H9 (cell line): ENCODE data around the gene MC4R. TPM values are rescaled to one million over a fixed set of nuclear protein-coding genes. Genes with fewer than 3 reads are reported as not detected.

Experiments
- DNase-seq: peaks from one replicate; pipeline ENCODE4 v3.0.0-alpha.2; 2017
- H2AFZ ChIP-seq: one replicate; pipeline ENCODE4 v1.6.1; 2013; ENCODE audit warnings: mild to moderate bottlenecking, low read length, control low read depth, moderate library complexity
- H2AK5ac ChIP-seq: 2 replicates; pipeline ENCODE4 v1.6.1; 2013; ENCODE audit warnings: low read length, control low read depth, mixed read lengths; ENCODE audit not compliant: insufficient read length
- H2BK120ac ChIP-seq: one replicate; pipeline ENCODE4 v1.6.1; 2013; ENCODE audit warnings: low read depth, mild to moderate bottlenecking, low read length, control low read depth, inconsistent platforms; ENCODE audit not compliant: poor library complexity, severe bottlenecking
- H2BK12ac ChIP-seq: 2 replicates; pipeline ENCODE4 v1.6.1; 2013; ENCODE audit warnings: low read length, control low read depth, mixed read lengths, low read depth; ENCODE audit not compliant: insufficient read length
- H2BK15ac ChIP-seq: 2 replicates; pipeline ENCODE4 v1.6.1; 2013; ENCODE audit warnings: low read depth, low read length, control low read depth
- H2BK20ac ChIP-seq: one replicate; pipeline ENCODE4 v1.6.1; 2013; ENCODE audit warnings: low read depth, mild to moderate bottlenecking, low read length, control low read depth, inconsistent platforms; ENCODE audit not compliant: poor library complexity, severe bottlenecking
- H2BK5ac ChIP-seq: 2 replicates; pipeline ENCODE4 v1.6.1; 2013; ENCODE audit warnings: low read length, control low read depth, mixed read lengths; ENCODE audit not compliant: insufficient read length
- H3K14ac ChIP-seq: 2 replicates; pipeline ENCODE4 v1.6.1; 2013; ENCODE audit warnings: low read length, control low read depth; ENCODE audit not compliant: insufficient read depth
- H3K18ac ChIP-seq: 2 replicates; pipeline ENCODE4 v1.6.1; 2013; ENCODE audit warnings: low read depth, mild to moderate bottlenecking, mixed read lengths, low read length, control low read depth; ENCODE audit not compliant: insufficient read length
- H3K23ac ChIP-seq: 2 replicates; pipeline ENCODE4 v1.6.1; 2013; ENCODE audit warnings: low read length, control low read depth, mixed read lengths, low read depth; ENCODE audit not compliant: insufficient read length
- H3K23me2 ChIP-seq: 2 replicates; pipeline ENCODE4 v1.6.1; 2013; ENCODE audit warnings: low read depth, mild to moderate bottlenecking, mixed read lengths, low read length, control low read depth; ENCODE audit not compliant: insufficient read length, poor library complexity, severe bottlenecking
- H3K27ac ChIP-seq: 2 replicates; pipeline ENCODE4 v1.5.1; 2013; ENCODE audit warnings: low read length, control low read depth, mixed read lengths, low read depth; ENCODE audit not compliant: insufficient read length
- H3K27me3 ChIP-seq: 2 replicates; pipeline ENCODE4 v1.6.1; 2013; ENCODE audit warnings: low read length, control low read depth, inconsistent platforms; ENCODE audit not compliant: insufficient read depth
- H3K4ac ChIP-seq: 2 replicates; pipeline ENCODE4 v1.6.1; 2013; ENCODE audit warnings: low read depth, mild to moderate bottlenecking, control low read depth, inconsistent platforms, low read length, moderate library complexity
- H3K4me1 ChIP-seq: 2 replicates; pipeline ENCODE4 v1.6.1; 2013; ENCODE audit warnings: low read length, control low read depth, inconsistent platforms; ENCODE audit not compliant: insufficient read depth
- H3K4me2 ChIP-seq: 2 replicates; pipeline ENCODE4 v1.6.1; 2013; ENCODE audit warnings: low read length, control low read depth, mixed read lengths; ENCODE audit not compliant: insufficient read length, insufficient read depth
- H3K56ac ChIP-seq: 2 replicates; pipeline ENCODE4 v1.6.1; 2013; ENCODE audit warnings: low read depth, mild to moderate bottlenecking, mixed read lengths, low read length, control low read depth; ENCODE audit not compliant: insufficient read length
- H3K79me1 ChIP-seq: 2 replicates; pipeline ENCODE4 v1.6.1; 2013; ENCODE audit warnings: low read depth, mild to moderate bottlenecking, moderate library complexity, low read length, control low read depth, inconsistent platforms; ENCODE audit not compliant: insufficient read depth, poor library complexity, severe bottlenecking
- H3K79me2 ChIP-seq: 2 replicates; pipeline ENCODE4 v1.6.1; 2013; ENCODE audit warnings: low read length, control low read depth, inconsistent platforms; ENCODE audit not compliant: insufficient read depth
- H3K9ac ChIP-seq: 2 replicates; pipeline ENCODE4 v1.6.1; 2013; ENCODE audit warnings: low read length, control low read depth, mixed read lengths; ENCODE audit not compliant: insufficient read length; ENCODE audit errors: extremely low read depth
- H3K9me3 ChIP-seq: one replicate; pipeline ENCODE4 v1.6.1; 2013; ENCODE audit warnings: low read depth, low read length, inconsistent platforms; ENCODE audit not compliant: control insufficient read depth
- H3T11ph ChIP-seq: one replicate; pipeline ENCODE4 v1.6.1; 2013; ENCODE audit warnings: mild to moderate bottlenecking, low read length, control low read depth, inconsistent platforms
- H4K20me1 ChIP-seq: one replicate; pipeline ENCODE4 v1.6.1; 2013; ENCODE audit not compliant: control insufficient read depth, insufficient read length, insufficient read depth
- H4K5ac ChIP-seq: 2 replicates; pipeline ENCODE4 v1.6.1; 2013; ENCODE audit warnings: low read depth, mild to moderate bottlenecking, mixed read lengths, low read length, control low read depth; ENCODE audit not compliant: insufficient read length
- H4K8ac ChIP-seq: replicated peaks from 2 replicates; pipeline ENCODE4 v1.6.1; 2013; ENCODE audit warnings: low read length, control low read depth, mixed read lengths, low read depth; ENCODE audit not compliant: insufficient read length
- H4K91ac ChIP-seq: 2 replicates; pipeline ENCODE4 v1.6.1; 2013; ENCODE audit warnings: low read depth, mild to moderate bottlenecking, moderate library complexity, mixed read lengths, low read length, control low read depth; ENCODE audit not compliant: insufficient read length
- H3K27ac Mint-ChIP-seq, 3 experiments: 2 replicates in 2 of 3; 3 replicates in 1 of 3; pipeline ENCODE4 v1.8.0; 2020 to 2021; ENCODE audit warnings: mixed read lengths in 3 of 3, mild to moderate bottlenecking in 1 of 3, moderate library complexity in 1 of 3
- H3K27me3 Mint-ChIP-seq: 2 replicates; pipeline ENCODE4 v1.8.0; 2021; ENCODE audit warnings: low read depth, mild to moderate bottlenecking, moderate library complexity, mixed read lengths
- H3K36me3 Mint-ChIP-seq, 3 experiments: 2 replicates in 2 of 3; 3 replicates in 1 of 3; pipeline ENCODE4 v1.8.0; 2020 to 2021; ENCODE audit warnings: low read depth in 3 of 3, mixed read lengths in 3 of 3; ENCODE audit not compliant: insufficient read depth in 1 of 3
- H3K4me1 Mint-ChIP-seq, 2 experiments: 2 replicates each; pipeline ENCODE4 v1.8.0; 2020; ENCODE audit warnings: mixed read lengths in 2 of 2
- H3K4me3 Mint-ChIP-seq, 2 experiments: 2 replicates in 1 of 2; 3 replicates in 1 of 2; pipeline ENCODE4 v1.8.0; 2020 to 2021; ENCODE audit warnings: mild to moderate bottlenecking in 2 of 2, mixed read lengths in 2 of 2, moderate library complexity in 1 of 2
- H3K9me3 Mint-ChIP-seq, 2 experiments: 2 replicates in 1 of 2; 3 replicates in 1 of 2; pipeline ENCODE4 v1.8.0; 2020; ENCODE audit warnings: mild to moderate bottlenecking in 2 of 2, mixed read lengths in 2 of 2, moderate library complexity in 1 of 2
- CTCF ChIP-seq: fragments of 200-600 bp; sonication (generic); conservative IDR thresholded peaks from 3 replicates; pipeline ENCODE4 v1.8.0; 2021; ENCODE audit warnings: antibody characterized with exemption, mild to moderate bottlenecking
- WGBS: extraction: QIAGEN DNeasy Blood & Tissue Kit; methylation state at CpG from one replicate; pipeline ENCODE4 v1.1.7; 2013; ENCODE audit warnings: missing lambda C conversion rate, low lambda C conversion rate, mixed read lengths; ENCODE audit not compliant: insufficient read length; ENCODE audit errors: extremely low coverage; 5-methylcytosine and 5-hydroxymethylcytosine counted together
- total RNA-seq: library from RNA; stranded (reverse); gene quantifications from 2 replicates; pipeline ENCODE4 v1.2.1, GENCODE V29; 2021

The MC4R gene
- total RNA-seq, 1 experiment from 2014 or later = not detected

GRCh38 chr18:60331890-60332289 is 40.7 kb downstream of the MC4R start:
- Histone ChIP-seq H3K14ac (no peak overlapping the region), H3K27me3 (no peaks in the 10 kb centered on the region), H3K4me1 (no peaks in the 10 kb centered on the region), H3K79me1 (no peaks in the 10 kb centered on the region), H2BK5ac (no peak overlapping the region), H3K4ac (no peak overlapping the region), H3K79me2 (no peaks in the 10 kb centered on the region), H2BK12ac (no peak overlapping the region), H3K23me2 (no peaks in the 10 kb centered on the region), H3K9me3 (no peaks in the 10 kb centered on the region), H4K5ac (no peak overlapping the region), H3T11ph (no peak overlapping the region), H3K23ac (no peak overlapping the region), H2AFZ (no peak overlapping the region), H4K8ac (no peak overlapping the region), H2BK20ac (no peak overlapping the region), H3K18ac (no peak overlapping the region), H4K91ac (no peak overlapping the region), H3K56ac (no peak overlapping the region), H3K4me2 (no peak overlapping the region), H2AK5ac (no peak overlapping the region), H3K27ac (no peak overlapping the region), H2BK15ac (no peak overlapping the region), H3K9ac (no peak overlapping the region), H2BK120ac (no peak overlapping the region), H4K20me1 (no peaks in the 10 kb centered on the region)
- Mint-ChIP-seq H3K4me1 (peaks cover 19 to 27% of the 10 kb centered on the region in 2 experiments), H3K36me3 (peaks cover 3 to 37% (median 4%) of the 10 kb centered on the region in 3 experiments; a peak in 6 of 7 replicates), H3K9me3 (peaks cover 6 to 27% of the 10 kb centered on the region in 2 experiments), H3K27me3 (no peaks in the 10 kb centered on the region), H3K4me3 (no peak overlapping the region), H3K27ac (no peak overlapping the region)
- no CpG with 5 or more reads among the region's 6 CpGs for WGBS
- DNase-seq = no peak
- no peak for TF ChIP-seq CTCF
